HS-27A (cell line): ENCODE data around the gene ABLIM2.

Experiments
- DNase-seq: peaks from one replicate; pipeline ENCODE4 v3.0.0-alpha.2; 2012; ENCODE audit warnings: low read depth, missing footprints

The ABLIM2 gene

GRCh38 chr4:8118035-8118434, 40.6 kb downstream of the ABLIM2 start:
- no peak for DNase-seq

GRCh38 chr4:8117278-8117682, 41.3 kb downstream of the ABLIM2 start:
- DNase-seq: no peak

GRCh38 chr4:8115916-8116315, 42.7 kb downstream of the ABLIM2 start:
- no peak for DNase-seq

GRCh38 chr4:8115203-8115520, 43.5 kb downstream of the ABLIM2 start:
- no peak for DNase-seq

- no peak for DNase-seq
Observed at GRCh38 chr4:8114456-8115202, 44.0 kb downstream of the ABLIM2 start.

GRCh38 chr4:8113611-8114377, 44.8 kb downstream of the ABLIM2 start:
- DNase-seq: no peak

- DNase-seq: no peak
Observed at GRCh38 chr4:8112672-8113071, 45.9 kb downstream of the ABLIM2 start.

- no peak for DNase-seq
Observed at GRCh38 chr4:8112036-8112576, 46.5 kb downstream of the ABLIM2 start.

- DNase-seq: no peak
Observed at GRCh38 chr4:8110071-8110986, 48.3 kb downstream of the ABLIM2 start.

- DNase-seq: no peak
Observed at GRCh38 chr4:8109406-8110065, 49.1 kb downstream of the ABLIM2 start.

GRCh38 chr4:8108991-8109390, 49.6 kb downstream of the ABLIM2 start:
- no peak for DNase-seq

GRCh38 chr4:8108261-8108660, 50.4 kb downstream of the ABLIM2 start:
- no peak for DNase-seq

- no peak for DNase-seq
Observed at GRCh38 chr4:8107146-8107657, 51.4 kb downstream of the ABLIM2 start.

GRCh38 chr4:8106451-8107025, 52.1 kb downstream of the ABLIM2 start:
- no peak for DNase-seq

- DNase-seq: no peak
Observed at GRCh38 chr4:8105306-8106100, 53.1 kb downstream of the ABLIM2 start.

- no peak for DNase-seq
Observed at GRCh38 chr4:8104491-8105305, 53.9 kb downstream of the ABLIM2 start.

- DNase-seq: no peak
Observed at GRCh38 chr4:8103421-8104390, 54.9 kb downstream of the ABLIM2 start.

GRCh38 chr4:8102831-8103230, 55.8 kb downstream of the ABLIM2 start:
- DNase-seq: no peak

GRCh38 chr4:8102076-8102355, 56.6 kb downstream of the ABLIM2 start:
- DNase-seq: no peak
